ENCODE results near the gene TBX18.

Gene TBX18

GRCh38 chr6:84773133-84773430, 8.7 kb upstream of the TBX18 start:
- no peak for DNase-seq (ENCODE audit: low read depth in 1 of 2, low spot score in 1 of 2)

DNA sequence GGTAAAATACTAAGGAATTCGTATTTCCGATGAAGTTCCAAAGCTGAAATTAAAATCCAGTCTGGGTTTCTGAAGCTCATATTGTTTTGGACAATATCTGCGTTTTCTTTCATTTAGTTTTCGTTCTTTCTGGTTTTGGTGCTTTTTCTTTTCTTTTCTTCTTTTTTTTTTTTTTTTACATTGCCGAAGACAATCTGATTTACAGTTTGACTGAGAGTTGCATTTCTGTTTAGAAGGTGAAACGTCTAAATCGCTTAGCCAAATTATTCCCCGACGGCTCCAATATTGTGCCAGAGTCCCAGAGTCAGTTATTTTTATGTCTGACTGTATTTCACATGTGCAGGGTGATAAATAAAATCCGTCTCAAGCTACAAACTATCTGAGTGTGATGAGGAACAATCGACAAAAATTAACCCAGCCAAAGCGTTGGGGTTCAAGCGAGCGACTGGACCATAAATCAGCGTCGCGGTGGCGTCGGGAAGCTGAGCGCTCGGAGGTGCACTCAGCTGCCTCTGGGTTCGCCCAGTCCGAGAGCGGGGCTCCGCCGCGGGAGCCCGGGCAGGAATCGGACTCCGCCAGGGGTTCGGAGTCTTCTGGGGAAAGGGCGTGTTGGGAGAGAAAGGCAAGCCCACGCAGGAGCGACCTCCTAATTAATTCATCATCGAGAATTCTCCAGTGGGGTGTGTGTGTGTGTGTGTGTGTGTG, 8.2 kb upstream of the TBX18 start:
- no peak for DNase-seq (ENCODE audit: low read depth in 1 of 2, low spot score in 1 of 2)

DNA sequence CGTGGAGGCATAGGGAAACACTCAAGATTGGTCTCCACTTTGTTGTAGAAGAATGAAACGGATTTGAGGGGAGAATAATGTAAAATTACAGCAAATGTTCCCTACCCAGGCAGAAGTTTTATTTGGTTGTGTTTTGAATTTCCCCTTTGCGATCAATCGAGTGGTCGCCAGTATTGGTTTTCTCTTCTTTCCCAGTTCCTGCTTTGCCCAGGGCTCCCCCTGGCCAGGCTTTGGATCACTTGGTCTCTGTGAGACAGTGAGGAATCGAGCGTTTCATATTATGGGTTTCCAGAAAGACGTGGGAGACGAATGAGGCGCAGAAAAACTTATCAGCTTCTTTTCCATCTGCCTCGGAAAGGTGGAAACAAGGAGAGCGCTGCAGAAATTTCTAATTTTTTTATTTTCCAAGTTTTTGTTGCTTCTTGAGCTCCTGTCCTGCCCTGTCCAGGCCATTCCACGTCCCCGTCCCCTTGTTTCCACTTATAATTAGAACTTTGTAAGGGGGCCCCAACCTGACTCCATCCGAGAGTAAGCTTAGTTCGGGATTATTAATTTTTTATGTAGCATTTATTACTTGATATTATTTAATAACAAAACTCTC, 7.5 kb upstream of the TBX18 start:
- no peak for DNase-seq (ENCODE audit: low read depth in 1 of 2, low spot score in 1 of 2)

DNA sequence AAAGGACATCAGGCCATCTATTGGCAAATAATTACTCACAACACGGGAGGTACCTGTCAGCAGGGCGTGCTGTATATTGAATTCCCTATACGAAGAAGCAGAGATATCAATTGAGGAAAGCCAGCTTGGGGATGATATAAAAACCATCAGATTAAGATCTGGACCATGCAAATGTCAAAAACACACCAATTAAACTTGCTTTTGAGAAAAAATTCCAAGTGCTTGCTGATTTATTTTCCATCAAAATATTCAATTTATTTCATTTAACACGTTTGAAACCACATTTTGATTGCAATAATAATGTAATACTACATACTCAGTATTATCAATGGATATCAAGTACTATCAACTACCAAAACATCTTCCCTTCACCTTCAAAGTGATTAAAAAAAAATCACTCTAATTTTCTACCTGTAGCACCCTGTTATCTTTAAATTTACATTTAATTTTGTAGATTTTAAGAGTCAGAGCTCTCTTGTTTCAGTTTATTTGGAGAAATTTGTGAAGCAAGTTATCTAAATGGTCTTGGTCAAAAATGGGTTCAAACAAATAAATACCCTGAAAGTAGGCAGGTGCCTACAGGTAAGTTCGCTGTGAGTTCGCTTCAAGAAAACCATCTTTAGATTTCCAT, 6.8 kb upstream of the TBX18 start:
- no peak for DNase-seq (ENCODE audit: low read depth in 1 of 2, low spot score in 1 of 2)

DNA sequence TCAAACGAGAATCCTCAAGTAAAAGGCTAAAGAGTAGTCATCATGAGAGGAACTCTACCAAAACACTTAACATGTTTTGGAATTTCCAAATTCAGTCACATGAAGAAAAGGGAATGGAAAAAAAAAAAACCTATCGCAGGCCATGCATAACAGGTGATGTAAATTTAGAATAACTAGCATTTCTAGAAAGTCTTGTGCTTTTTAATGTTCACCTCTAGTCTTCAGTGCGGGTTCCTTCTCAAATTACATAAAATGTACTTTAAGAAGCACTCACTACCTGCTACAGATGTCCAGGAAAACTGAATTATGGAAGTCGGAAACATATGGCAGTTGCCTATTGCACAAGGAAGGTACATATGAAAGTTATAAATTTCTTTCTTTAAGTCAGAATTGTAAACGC, 6.1 kb upstream of the TBX18 start:
- no peak for DNase-seq (ENCODE audit: low read depth in 1 of 2, low spot score in 1 of 2)

- no peak for DNase-seq (ENCODE audit: low read depth in 1 of 2, low spot score in 1 of 2)
These were observed 4.9 kb upstream of the TBX18 start for GRCh38 chr6:84769306-84769705.

GRCh38 chr6:84768442-84769174, 4.2 kb upstream of the TBX18 start:
- DNase-seq (ENCODE audit: low read depth in 1 of 2, low spot score in 1 of 2): no peak

GRCh38 chr6:84767526-84768201, 3.3 kb upstream of the TBX18 start:
- DNase-seq (ENCODE audit: low read depth in 1 of 2, low spot score in 1 of 2): no peak

DNA sequence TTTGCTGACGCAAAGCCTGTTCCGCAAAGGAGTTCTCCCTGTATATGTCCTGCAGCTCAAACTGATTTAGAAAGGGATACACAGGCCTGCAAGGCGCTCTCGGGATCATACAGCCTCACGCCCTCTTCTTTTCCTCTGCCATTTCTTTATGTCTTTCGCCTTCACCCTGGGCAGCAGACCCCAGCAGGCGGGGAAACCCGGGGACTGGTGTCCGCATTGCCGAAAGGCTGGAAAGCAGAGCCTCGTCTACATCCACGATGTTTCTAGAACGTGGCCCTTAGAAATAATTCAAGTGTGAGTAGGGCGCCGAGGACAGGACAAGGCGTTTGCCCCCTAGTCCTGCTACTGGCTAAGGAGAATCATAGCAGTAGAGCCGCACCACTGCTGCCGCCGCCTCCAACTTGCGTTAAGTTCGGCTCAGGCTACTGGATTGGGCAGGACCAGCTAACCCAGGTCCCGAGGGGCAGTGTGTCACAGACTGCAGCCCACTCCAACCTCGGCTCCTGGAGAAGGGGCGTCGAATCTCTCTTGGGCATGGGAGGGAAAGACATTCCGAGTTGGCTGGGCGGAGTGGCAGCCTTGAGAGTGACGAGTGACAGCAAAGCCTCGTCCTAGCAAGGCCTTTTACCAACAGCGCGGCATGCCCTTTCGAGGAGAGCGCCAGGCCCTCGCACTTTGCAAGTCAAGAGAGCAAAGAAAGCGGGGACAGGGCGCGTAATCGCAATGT, 2.6 kb upstream of the TBX18 start:
- DNase-seq (ENCODE audit: low read depth in 1 of 2, low spot score in 1 of 2): no peak

- no peak for DNase-seq (ENCODE audit: low read depth in 1 of 2, low spot score in 1 of 2)
These were observed 1.9 kb upstream of the TBX18 start for GRCh38 chr6:84766118-84766798.

DNA sequence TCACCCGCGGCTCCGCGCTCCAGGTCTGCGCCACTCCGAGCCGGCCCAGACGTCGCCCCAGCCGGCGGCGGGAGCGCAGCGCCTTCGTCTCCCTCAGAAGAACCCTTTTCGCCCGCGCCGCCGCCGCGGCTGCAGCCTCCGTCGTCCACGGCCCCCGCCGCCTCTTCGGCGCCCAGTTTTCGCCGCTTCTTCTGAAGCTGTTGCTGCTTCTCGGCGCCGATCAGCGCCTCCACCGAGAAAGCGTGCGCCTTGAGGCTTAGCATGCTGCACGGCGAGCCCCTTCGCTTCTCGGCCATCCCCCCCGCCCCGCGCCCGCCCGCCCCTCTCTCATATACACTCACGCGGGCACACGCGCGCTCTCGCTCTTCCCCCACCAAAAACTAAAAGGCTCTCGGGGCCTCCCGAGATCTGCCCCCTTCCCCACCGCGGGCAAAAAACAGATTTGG, 489 bp downstream of the TBX18 start:
- no peak for DNase-seq (ENCODE audit: low read depth in 1 of 2, low spot score in 1 of 2)

- DNase-seq (ENCODE audit: low read depth in 1 of 2, low spot score in 1 of 2): no peak
These were observed 1.2 kb downstream of the TBX18 start for GRCh38 chr6:84763003-84763885.

DNA sequence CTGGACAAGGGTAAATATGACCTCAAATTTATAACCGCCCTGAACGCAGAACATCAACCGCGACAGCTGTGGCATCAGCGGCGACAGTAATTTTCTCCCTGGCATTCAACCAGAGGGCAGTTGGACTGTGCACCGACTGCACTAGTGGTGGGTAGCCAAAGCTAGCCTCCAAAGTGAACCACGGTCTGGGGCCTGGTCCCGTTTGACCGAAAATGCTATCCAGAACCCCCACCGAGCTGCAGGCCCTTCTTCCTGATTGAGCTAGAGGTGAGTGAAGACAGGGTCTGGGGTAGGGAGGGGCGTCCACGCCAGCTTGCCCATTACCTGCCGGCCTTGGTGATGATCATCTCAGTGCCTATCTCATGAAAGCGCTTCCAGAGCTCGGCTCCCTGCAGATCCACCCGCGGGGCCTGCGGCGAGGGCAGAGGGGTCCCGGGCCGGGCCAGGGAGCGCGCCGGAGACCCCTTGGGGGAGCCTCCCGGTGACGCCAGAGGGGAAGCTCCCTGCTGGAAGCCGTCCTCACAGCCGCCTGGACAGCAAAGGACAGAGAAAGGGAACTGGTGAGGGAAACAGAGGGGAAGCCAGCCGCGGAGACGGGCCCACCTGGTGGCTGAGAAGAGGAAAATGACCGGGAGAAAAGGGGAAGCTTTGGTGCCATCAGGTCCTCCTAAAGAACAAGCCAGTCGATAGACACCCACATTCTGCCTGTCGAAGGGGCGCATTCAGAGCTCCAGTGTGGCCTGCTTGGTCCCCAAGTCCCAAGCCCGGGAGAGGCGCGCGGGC, 2.0 kb downstream of the TBX18 start:
- DNase-seq (ENCODE audit: low read depth in 1 of 2, low spot score in 1 of 2): no peak

DNA sequence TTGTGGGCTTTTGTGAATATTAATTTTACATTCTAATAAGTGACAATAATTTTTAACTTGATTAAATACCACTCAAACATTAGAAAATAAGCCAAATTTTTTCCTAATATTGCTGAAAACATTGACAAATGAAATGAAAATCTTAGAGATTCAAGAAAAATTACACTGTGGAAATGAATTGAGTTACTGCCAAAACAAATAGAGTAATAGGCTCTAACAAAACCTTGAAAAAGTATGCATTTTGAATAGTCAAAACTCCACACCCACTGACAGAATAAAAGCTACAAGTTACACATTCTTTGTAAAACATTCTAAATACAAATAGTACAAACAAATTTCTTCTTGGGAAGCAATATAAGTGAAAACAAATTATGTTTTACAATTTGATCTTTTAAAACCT, 5.9 kb downstream of the TBX18 start:
- no peak for DNase-seq (ENCODE audit: low read depth in 1 of 2, low spot score in 1 of 2)

- DNase-seq (ENCODE audit: low read depth in 1 of 2, low spot score in 1 of 2): no peak
These were observed 7.5 kb downstream of the TBX18 start for GRCh38 chr6:84756877-84757276.

GRCh38 chr6:84756466-84756865, 7.9 kb downstream of the TBX18 start:
- no peak for DNase-seq (ENCODE audit: low read depth in 1 of 2, low spot score in 1 of 2)

DNA sequence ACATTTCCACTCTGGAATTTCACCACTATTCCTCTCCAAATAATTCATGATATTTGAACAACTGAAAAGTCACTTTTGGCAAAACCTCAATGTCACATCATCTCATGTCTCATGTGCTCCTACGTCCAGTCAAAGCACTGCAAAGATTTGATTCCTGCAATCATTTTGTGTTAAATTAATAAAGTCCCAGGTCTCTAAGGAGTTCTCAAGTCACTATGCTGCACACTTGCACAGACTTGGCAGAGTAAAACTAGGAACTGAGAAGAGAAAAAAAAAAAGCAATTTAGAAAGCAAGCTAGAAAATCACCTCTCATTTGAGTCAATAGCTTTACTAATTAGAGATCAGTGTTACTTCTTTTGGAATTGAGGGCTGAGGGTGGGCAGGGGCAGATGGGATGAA, 11.2 kb downstream of the TBX18 start:
- DNase-seq (ENCODE audit: low read depth in 1 of 2, low spot score in 1 of 2): no peak

GRCh38 chr6:84752118-84752850, 12.1 kb downstream of the TBX18 start:
- DNase-seq (ENCODE audit: low read depth in 1 of 2, low spot score in 1 of 2): no peak
